Endodermal cell (in vitro differentiated cells): Measurements from ENCODE around the gene TRIP12. TPM values are rescaled to one million over a fixed set of nuclear protein-coding genes. Genes with fewer than 3 reads are reported as not detected.

Experiments used
- DNase-seq: peaks from one replicate; pipeline ENCODE4 v3.0.0-alpha.2; 2017
- H3K27ac ChIP-seq: 2 replicates; pipeline ENCODE4 v1.5.1; 2013; ENCODE audit warnings: mild to moderate bottlenecking, low read depth, low read length, moderate library complexity
- H3K27me3 ChIP-seq: 2 replicates; pipeline ENCODE4 v1.6.1; 2013; ENCODE audit warnings: mild to moderate bottlenecking, low read length, moderate library complexity; ENCODE audit not compliant: insufficient read depth, control insufficient read depth, poor library complexity, severe bottlenecking
- H3K36me3 ChIP-seq: 2 replicates; pipeline ENCODE4 v1.7.0; 2013; ENCODE audit warnings: mild to moderate bottlenecking, low read length, moderate library complexity; ENCODE audit not compliant: control insufficient read depth, insufficient read depth
- H3K4me1 ChIP-seq: one replicate; pipeline ENCODE4 v1.7.0; 2013; ENCODE audit warnings: low read length; ENCODE audit not compliant: control insufficient read depth, insufficient read depth
- H3K4me3 ChIP-seq: 2 replicates; pipeline ENCODE4 v1.5.1; 2013; ENCODE audit warnings: mild to moderate bottlenecking, low read length, moderate library complexity
- H3K9ac ChIP-seq: 2 replicates; pipeline ENCODE4 v1.6.1; 2013; ENCODE audit warnings: mild to moderate bottlenecking, low read length, moderate library complexity; ENCODE audit not compliant: poor library complexity, severe bottlenecking; ENCODE audit errors: extremely low read depth
- H3K9me3 ChIP-seq: 2 replicates; pipeline ENCODE4 v1.6.1; 2013; ENCODE audit warnings: mild to moderate bottlenecking, low read length, moderate library complexity; ENCODE audit not compliant: control insufficient read depth
- H3K27ac Mint-ChIP-seq: 2 replicates; pipeline ENCODE4 v1.8.0; 2020; ENCODE audit warnings: mixed read lengths
- H3K27me3 Mint-ChIP-seq: 2 replicates; pipeline ENCODE4 v1.8.0; 2021; ENCODE audit warnings: mild to moderate bottlenecking, mixed read lengths; ENCODE audit not compliant: insufficient read depth
- H3K36me3 Mint-ChIP-seq: 2 replicates; pipeline ENCODE4 v1.8.0; 2020; ENCODE audit warnings: low read depth, mixed read lengths
- H3K4me1 Mint-ChIP-seq: 2 replicates; pipeline ENCODE4 v1.8.0; 2020; ENCODE audit warnings: mixed read lengths
- H3K4me3 Mint-ChIP-seq: 2 replicates; pipeline ENCODE4 v1.8.0; 2020; ENCODE audit warnings: mild to moderate bottlenecking, moderate library complexity, mixed read lengths
- H3K9me3 Mint-ChIP-seq: 2 replicates; pipeline ENCODE4 v1.8.0; 2020; ENCODE audit warnings: mild to moderate bottlenecking, mixed read lengths
- WGBS, 2 experiments: methylation state at CpG; one replicate each; pipeline versions ENCODE4 v1.1.5 to v1.1.7; 2013; ENCODE audit warnings: missing lambda C conversion rate in 2 of 2, mixed read lengths in 1 of 2; ENCODE audit not compliant: insufficient coverage in 1 of 2, insufficient read length in 1 of 2; 5-methylcytosine and 5-hydroxymethylcytosine counted together
- total RNA-seq, 2 donors: library from RNA; stranded (reverse); fragmentation: NEBNext Ultra II Directional in 1 of 2; extraction: Animal tissue kit (Norgen Biotek cat#: 25700) in 1 of 2; gene quantifications; 2 replicates in 1 of 2; 3 replicates in 1 of 2; pipeline ENCODE4 v1.2.1, GENCODE V29; 2021
- TF ChIP-seq, protein P1 (sequence below): fragments of 200-600 bp; sonication (generic); conservative IDR thresholded peaks from 2 replicates; pipeline ENCODE4 v1.5.0; 2021; ENCODE audit warnings: antibody characterized with exemption, mild to moderate bottlenecking

TRIP12 gene
- total RNA-seq, 2 donors from 2014 or later: 177 to 229 TPM

GRCh38 chr2:229719926-229720647, 201.7 kb downstream of the TRIP12 start:
- Mint-ChIP-seq H3K27me3 (peaks cover 39% of the 10 kb centered on the region), H3K9me3 (no peaks in the 10 kb centered on the region), H3K36me3 (no peaks in the 10 kb centered on the region), H3K4me3 (no peak overlapping the region), H3K4me1 (peaks cover 6% of the 10 kb centered on the region), H3K27ac (no peak overlapping the region)
- Histone ChIP-seq H3K4me3 (no peak overlapping the region), H3K9ac (no peak overlapping the region), H3K9me3 (no peaks in the 10 kb centered on the region), H3K4me1 (no peaks in the 10 kb centered on the region), H3K27ac (no peak overlapping the region), H3K27me3 (peaks cover 39% of the 10 kb centered on the region), H3K36me3 (no peaks in the 10 kb centered on the region)
- TF ChIP-seq, protein P1, sequence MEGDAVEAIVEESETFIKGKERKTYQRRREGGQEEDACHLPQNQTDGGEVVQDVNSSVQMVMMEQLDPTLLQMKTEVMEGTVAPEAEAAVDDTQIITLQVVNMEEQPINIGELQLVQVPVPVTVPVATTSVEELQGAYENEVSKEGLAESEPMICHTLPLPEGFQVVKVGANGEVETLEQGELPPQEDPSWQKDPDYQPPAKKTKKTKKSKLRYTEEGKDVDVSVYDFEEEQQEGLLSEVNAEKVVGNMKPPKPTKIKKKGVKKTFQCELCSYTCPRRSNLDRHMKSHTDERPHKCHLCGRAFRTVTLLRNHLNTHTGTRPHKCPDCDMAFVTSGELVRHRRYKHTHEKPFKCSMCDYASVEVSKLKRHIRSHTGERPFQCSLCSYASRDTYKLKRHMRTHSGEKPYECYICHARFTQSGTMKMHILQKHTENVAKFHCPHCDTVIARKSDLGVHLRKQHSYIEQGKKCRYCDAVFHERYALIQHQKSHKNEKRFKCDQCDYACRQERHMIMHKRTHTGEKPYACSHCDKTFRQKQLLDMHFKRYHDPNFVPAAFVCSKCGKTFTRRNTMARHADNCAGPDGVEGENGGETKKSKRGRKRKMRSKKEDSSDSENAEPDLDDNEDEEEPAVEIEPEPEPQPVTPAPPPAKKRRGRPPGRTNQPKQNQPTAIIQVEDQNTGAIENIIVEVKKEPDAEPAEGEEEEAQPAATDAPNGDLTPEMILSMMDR: no peak
- DNase-seq: no peak
- WGBS, 2 experiments: 62% methylated on average over 3 of the region's 3 CpGs; no CpG with 5 or more reads in 1 of the 2 experiments

- Histone ChIP-seq H3K4me3 (no peak overlapping the region), H3K27ac (no peak overlapping the region), H3K27me3 (peaks cover 56% of the 10 kb centered on the region), H3K9ac (no peak overlapping the region), H3K9me3 (no peaks in the 10 kb centered on the region), H3K36me3 (no peaks in the 10 kb centered on the region), H3K4me1 (no peaks in the 10 kb centered on the region)
- Mint-ChIP-seq H3K36me3 (no peaks in the 10 kb centered on the region), H3K9me3 (no peaks in the 10 kb centered on the region), H3K27ac (no peak overlapping the region), H3K4me1 (peaks cover 8% of the 10 kb centered on the region), H3K4me3 (no peak overlapping the region), H3K27me3 (peaks cover 47% of the 10 kb centered on the region)
- TF ChIP-seq, protein P1: no peak
- WGBS, 2 experiments: 50 to 72% methylated on average over 1 to 2 of the region's 2 CpGs
- no peak for DNase-seq
These were observed 203.8 kb downstream of the TRIP12 start for GRCh38 chr2:229718057-229718456.

- H3K4me1 ChIP-seq: no peaks in the 10 kb centered on the region
- H3K27ac ChIP-seq: no peak overlapping the region
- Mint-ChIP-seq H3K27me3 (peaks cover 68% of the 10 kb centered on the region), H3K4me1 (peaks cover 8% of the 10 kb centered on the region), H3K27ac (no peak overlapping the region), H3K36me3 (no peaks in the 10 kb centered on the region), H3K9me3 (no peaks in the 10 kb centered on the region), H3K4me3 (no peak overlapping the region)
- TF ChIP-seq, protein P1: peak; percentile 76
- H3K9ac ChIP-seq: no peak overlapping the region
- peaks cover 76% of the 10 kb centered on the region for H3K27me3 ChIP-seq
- H3K36me3 ChIP-seq: no peaks in the 10 kb centered on the region
- DNase-seq: peak; percentile 79
- no peaks in the 10 kb centered on the region for H3K9me3 ChIP-seq
- H3K4me3 ChIP-seq: no peak overlapping the region
- 13 to 20% methylated on average over 1 to 4 of the region's 4 CpGs for WGBS, 2 experiments
These were observed 205.8 kb downstream of the TRIP12 start for GRCh38 chr2:229715895-229716507.
